Duodenal mucosa (tissue), 2 donors: Measurements from ENCODE around the gene NDFIP2.

ENCODE experiments used
- H3K27ac ChIP-seq: one replicate; pipeline ENCODE4 v1.7.0; 2013; ENCODE audit warnings: low read depth, low read length
- H3K27me3 ChIP-seq, 2 donors: one replicate each; pipeline ENCODE4 v1.7.0; 2013; ENCODE audit warnings: low read length in 2 of 2, control low read depth in 1 of 2; ENCODE audit not compliant: insufficient read depth in 2 of 2, control insufficient read depth in 1 of 2
- H3K36me3 ChIP-seq, 2 donors: one replicate each; pipeline ENCODE4 v1.7.0; 2013; ENCODE audit warnings: low read length in 2 of 2, control low read depth in 1 of 2; ENCODE audit not compliant: insufficient read depth in 2 of 2, control insufficient read depth in 1 of 2
- H3K4me1 ChIP-seq, 2 donors: one replicate each; pipeline ENCODE4 v1.7.0; 2013; ENCODE audit warnings: low read length in 2 of 2, control low read depth in 1 of 2; ENCODE audit not compliant: insufficient read depth in 2 of 2, control insufficient read depth in 1 of 2
- H3K4me3 ChIP-seq, 2 donors: one replicate each; pipeline ENCODE4 v1.7.0; 2013; ENCODE audit warnings: low read length in 2 of 2, low read depth in 1 of 2
- H3K9ac ChIP-seq, 2 donors: one replicate each; pipeline ENCODE4 v1.7.0; 2013; ENCODE audit warnings: low read length in 2 of 2, low read depth in 1 of 2
- H3K9me3 ChIP-seq, 2 donors: one replicate each; pipeline ENCODE4 v1.7.0; 2013; ENCODE audit warnings: low read length in 2 of 2, control low read depth in 1 of 2; ENCODE audit not compliant: control insufficient read depth in 1 of 2

The NDFIP2 gene

GRCh38 chr13:79529817-79530216, 48.9 kb downstream of the NDFIP2 start:
- no peak overlapping the region for H3K27ac ChIP-seq

DNA sequence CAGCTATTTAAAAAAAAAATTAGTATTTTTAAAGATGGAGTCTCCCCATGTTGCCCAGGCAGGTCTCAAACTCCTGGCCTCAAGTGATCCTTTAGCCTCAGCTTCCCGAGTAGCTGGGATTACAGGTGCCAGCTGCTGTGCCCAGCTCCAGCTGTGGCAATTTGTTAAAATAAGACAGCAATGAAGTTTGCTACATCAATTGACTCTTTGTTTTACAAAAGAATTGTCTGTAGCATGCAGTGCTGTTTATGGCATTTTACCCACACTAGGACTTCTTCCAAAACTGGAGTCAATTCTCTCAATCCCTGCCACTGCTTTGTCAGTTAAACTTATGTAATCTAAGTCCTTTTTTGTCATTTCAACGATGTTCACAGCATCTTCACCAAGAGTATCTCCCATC, 49.3 kb downstream of the NDFIP2 start:
- H3K9me3 ChIP-seq: no peaks in the 10 kb centered on the region

More at GRCh38 chr13:79529817-79530216, 48.9 kb downstream of the NDFIP2 start:
- peaks cover 11 to 19% of the 10 kb centered on the region in 2 donors for H3K36me3 ChIP-seq
- H3K4me1 ChIP-seq: no peaks in the 10 kb centered on the region
- H3K27me3 ChIP-seq: no peaks in the 10 kb centered on the region
- no peak overlapping the region for H3K9ac ChIP-seq
- no peaks in the 10 kb centered on the region for H3K9me3 ChIP-seq
- no peak overlapping the region for H3K4me3 ChIP-seq

GRCh38 chr13:79531542-79532254, 50.7 kb downstream of the NDFIP2 start:
- peaks cover 7 to 13% of the 10 kb centered on the region in 2 donors for H3K36me3 ChIP-seq
- H3K4me1 ChIP-seq: no peaks in the 10 kb centered on the region
- no peak overlapping the region for H3K9ac ChIP-seq
- H3K4me3 ChIP-seq: no peak overlapping the region
- no peak overlapping the region for H3K27ac ChIP-seq
- H3K27me3 ChIP-seq: no peaks in the 10 kb centered on the region
- no peaks in the 10 kb centered on the region for H3K9me3 ChIP-seq

More for the DNA sequence above, 49.3 kb downstream of the NDFIP2 start:
- Histone ChIP-seq H3K4me3 (no peak overlapping the region), H3K36me3 (peaks cover 12 to 15% of the 10 kb centered on the region in 2 donors), H3K4me1 (no peaks in the 10 kb centered on the region), H3K9ac (no peak overlapping the region), H3K27ac (no peak overlapping the region), H3K27me3 (no peaks in the 10 kb centered on the region)

GRCh38 chr13:79532576-79532975, 51.6 kb downstream of the NDFIP2 start:
- H3K9ac ChIP-seq: no peak overlapping the region
- H3K4me1 ChIP-seq: no peaks in the 10 kb centered on the region
- H3K27ac ChIP-seq: no peak overlapping the region
- H3K27me3 ChIP-seq: no peaks in the 10 kb centered on the region
- peaks cover 5 to 16% of the 10 kb centered on the region in 2 donors for H3K36me3 ChIP-seq
- no peaks in the 10 kb centered on the region for H3K9me3 ChIP-seq
- no peak overlapping the region for H3K4me3 ChIP-seq

DNA sequence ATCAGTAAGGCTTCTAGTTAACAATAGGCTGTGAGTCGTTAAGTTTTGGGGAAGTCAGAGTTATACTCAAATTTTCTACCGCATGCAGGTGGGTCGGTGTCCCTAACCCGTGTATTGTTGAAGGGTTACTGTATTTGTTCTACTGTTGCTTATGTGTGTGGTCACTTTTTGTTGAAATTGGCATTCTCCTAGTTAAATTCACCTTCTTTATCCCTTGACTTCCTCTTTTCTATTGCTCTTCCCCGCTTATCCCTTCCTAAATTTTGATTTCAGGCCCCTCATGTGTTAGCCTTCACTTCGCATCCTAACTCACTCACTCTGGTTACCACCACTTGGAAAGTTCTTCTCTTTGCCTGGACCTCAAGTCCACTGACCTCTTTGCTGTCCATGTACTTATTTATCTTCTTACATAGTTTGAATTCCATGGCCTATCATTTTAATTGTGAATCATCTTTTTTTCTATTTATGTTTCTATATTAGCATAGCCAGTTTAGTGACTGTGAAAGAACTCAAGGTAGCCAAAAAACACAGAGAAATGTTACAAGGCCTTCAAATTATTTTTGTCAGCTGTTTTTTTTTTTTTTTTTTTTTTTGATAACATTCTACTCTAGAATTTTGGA, 52.9 kb downstream of the NDFIP2 start:
- Histone ChIP-seq H3K9me3 (no peaks in the 10 kb centered on the region), H3K27ac (no peak overlapping the region), H3K4me1 (no peaks in the 10 kb centered on the region), H3K4me3 (no peak overlapping the region), H3K9ac (no peak overlapping the region), H3K36me3 (peaks cover 5 to 22% of the 10 kb centered on the region in 2 donors), H3K27me3 (no peaks in the 10 kb centered on the region)

DNA sequence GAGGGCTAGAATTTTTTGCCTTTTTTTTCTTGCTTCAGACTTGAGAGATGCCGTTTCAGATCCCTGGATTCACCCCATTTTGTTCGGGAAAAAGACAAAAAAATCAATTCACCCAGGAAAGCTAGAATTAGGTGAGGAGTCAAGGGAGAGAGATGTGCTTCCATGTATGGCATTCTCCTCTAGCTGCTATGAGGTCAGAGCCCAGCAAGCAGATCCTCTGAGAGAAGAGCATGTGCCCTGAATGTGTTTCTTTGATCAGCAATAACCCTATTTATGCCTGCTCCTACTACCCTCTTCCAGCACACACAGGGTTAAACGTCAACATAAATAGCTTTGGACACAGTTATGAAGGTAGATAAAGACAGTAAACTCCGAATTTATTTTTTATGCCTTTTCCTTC, 53.6 kb downstream of the NDFIP2 start:
- no peaks in the 10 kb centered on the region for H3K4me1 ChIP-seq
- H3K27ac ChIP-seq: no peak overlapping the region
- H3K27me3 ChIP-seq: no peaks in the 10 kb centered on the region
- no peak overlapping the region for H3K9ac ChIP-seq
- H3K9me3 ChIP-seq: no peaks in the 10 kb centered on the region
- peaks cover 5 to 24% of the 10 kb centered on the region in 2 donors for H3K36me3 ChIP-seq
- no peak overlapping the region for H3K4me3 ChIP-seq

GRCh38 chr13:79538757-79539156, 57.8 kb downstream of the NDFIP2 start:
- no peak overlapping the region for H3K4me3 ChIP-seq
- peaks cover 5 to 26% of the 10 kb centered on the region in 2 donors for H3K36me3 ChIP-seq
- H3K4me1 ChIP-seq: no peaks in the 10 kb centered on the region
- H3K27ac ChIP-seq: no peak overlapping the region
- no peaks in the 10 kb centered on the region for H3K9me3 ChIP-seq
- H3K9ac ChIP-seq: no peak overlapping the region
- H3K27me3 ChIP-seq: no peaks in the 10 kb centered on the region

DNA sequence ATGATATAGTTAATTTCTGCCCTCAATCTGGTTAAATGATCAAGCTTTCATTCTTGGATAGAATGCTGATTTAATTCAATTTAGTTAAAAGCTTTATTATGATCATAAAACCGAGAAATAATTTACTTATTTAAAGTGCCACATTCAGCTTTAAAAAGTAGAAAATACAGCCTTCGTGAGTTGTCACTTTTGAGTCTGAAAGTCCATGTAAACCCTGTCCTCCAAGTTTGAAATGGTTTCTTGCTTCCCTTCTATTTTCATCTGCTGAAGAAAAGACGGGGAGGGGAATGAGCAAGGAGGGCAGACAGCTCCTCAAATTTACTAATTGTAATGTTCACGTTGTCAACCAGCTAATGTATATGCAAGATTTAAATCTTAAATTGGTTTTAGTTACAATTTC, 59.5 kb downstream of the NDFIP2 start:
- Histone ChIP-seq H3K4me1 (no peaks in the 10 kb centered on the region), H3K9me3 (no peaks in the 10 kb centered on the region), H3K9ac (no peak overlapping the region), H3K4me3 (no peak overlapping the region), H3K27ac (no peak overlapping the region), H3K27me3 (no peaks in the 10 kb centered on the region), H3K36me3 (peaks cover 0 to 17% of the 10 kb centered on the region in 2 donors)

GRCh38 chr13:79541426-79542049, 60.6 kb downstream of the NDFIP2 start:
- H3K4me3 ChIP-seq: no peak overlapping the region
- no peaks in the 10 kb centered on the region for H3K4me1 ChIP-seq
- H3K9me3 ChIP-seq: no peaks in the 10 kb centered on the region
- H3K36me3 ChIP-seq: peaks cover 0 to 17% of the 10 kb centered on the region in 2 donors
- H3K27ac ChIP-seq: no peak overlapping the region
- no peak overlapping the region for H3K9ac ChIP-seq
- no peaks in the 10 kb centered on the region for H3K27me3 ChIP-seq

- H3K27me3 ChIP-seq: no peaks in the 10 kb centered on the region
- no peak overlapping the region for H3K27ac ChIP-seq
- no peaks in the 10 kb centered on the region for H3K9me3 ChIP-seq
- no peak overlapping the region for H3K4me3 ChIP-seq
- peaks cover 0 to 8% of the 10 kb centered on the region in 2 donors for H3K36me3 ChIP-seq
- H3K4me1 ChIP-seq: peaks cover 0 to 4% of the 10 kb centered on the region in 2 donors
- no peak overlapping the region for H3K9ac ChIP-seq
These were observed 62.9 kb downstream of the NDFIP2 start for GRCh38 chr13:79543883-79544282.
